Nephron progenitor cell (in vitro differentiated cells): ENCODE results near the gene HERC5.

Experiments
- DNase-seq: peaks from one replicate; pipeline ENCODE4 v3.0.0; 2021
- H3K27ac Mint-ChIP-seq: 2 replicates; pipeline ENCODE4 v1.8.0; 2021; ENCODE audit warnings: mild to moderate bottlenecking, moderate library complexity, mixed read lengths
- H3K27me3 Mint-ChIP-seq: 2 replicates; pipeline ENCODE4 v1.8.0; 2021; ENCODE audit warnings: mild to moderate bottlenecking, low read depth, mixed read lengths; ENCODE audit not compliant: poor library complexity
- H3K36me3 Mint-ChIP-seq: 2 replicates; pipeline ENCODE4 v1.8.0; 2021; ENCODE audit warnings: low read depth, mixed read lengths
- H3K4me1 Mint-ChIP-seq: 2 replicates; pipeline ENCODE4 v1.8.0; 2021; ENCODE audit warnings: mixed read lengths
- H3K4me3 Mint-ChIP-seq: 2 replicates; pipeline ENCODE4 v1.8.0; 2021; ENCODE audit warnings: mild to moderate bottlenecking, moderate library complexity, mixed read lengths
- H3K9me3 Mint-ChIP-seq: 2 replicates; pipeline ENCODE4 v1.8.0; 2021; ENCODE audit warnings: mild to moderate bottlenecking, moderate library complexity, mixed read lengths
- TF ChIP-seq, protein P1 (sequence below): fragments of 200-600 bp; sonication (generic); IDR thresholded peaks from 2 replicates; pipeline ENCODE4 v1.5.0; 2021; ENCODE audit warnings: antibody characterized with exemption

The HERC5 gene

DNA sequence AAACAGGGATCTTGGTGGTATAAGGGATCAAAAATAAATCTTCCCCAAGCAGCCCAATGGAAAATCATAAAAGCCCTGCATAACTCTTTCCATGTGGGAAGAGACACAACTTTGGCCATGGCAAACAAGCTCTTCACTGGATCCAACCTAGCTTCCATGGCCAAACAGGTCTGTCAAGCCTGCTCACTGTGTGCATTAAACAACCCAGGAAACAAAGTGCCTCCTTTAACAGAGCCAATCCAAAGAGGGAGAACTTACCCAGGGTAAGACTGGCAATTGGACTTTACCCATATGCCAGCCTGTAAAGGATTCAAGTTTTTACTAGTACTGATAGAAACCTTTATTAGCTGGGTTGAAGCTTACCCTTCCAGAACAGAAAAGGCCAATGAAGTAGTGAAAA, 7.6 kb upstream of the HERC5 start:
- H3K27me3 Mint-ChIP-seq = peaks cover 3% of the 10 kb centered on the region
- no peak overlapping the region for H3K4me3 Mint-ChIP-seq
- peaks cover 6% of the 10 kb centered on the region for H3K9me3 Mint-ChIP-seq
- no peak for DNase-seq
- peaks cover 5% of the 10 kb centered on the region for H3K36me3 Mint-ChIP-seq
- H3K4me1 Mint-ChIP-seq = no peaks in the 10 kb centered on the region
- TF ChIP-seq, protein P1, sequence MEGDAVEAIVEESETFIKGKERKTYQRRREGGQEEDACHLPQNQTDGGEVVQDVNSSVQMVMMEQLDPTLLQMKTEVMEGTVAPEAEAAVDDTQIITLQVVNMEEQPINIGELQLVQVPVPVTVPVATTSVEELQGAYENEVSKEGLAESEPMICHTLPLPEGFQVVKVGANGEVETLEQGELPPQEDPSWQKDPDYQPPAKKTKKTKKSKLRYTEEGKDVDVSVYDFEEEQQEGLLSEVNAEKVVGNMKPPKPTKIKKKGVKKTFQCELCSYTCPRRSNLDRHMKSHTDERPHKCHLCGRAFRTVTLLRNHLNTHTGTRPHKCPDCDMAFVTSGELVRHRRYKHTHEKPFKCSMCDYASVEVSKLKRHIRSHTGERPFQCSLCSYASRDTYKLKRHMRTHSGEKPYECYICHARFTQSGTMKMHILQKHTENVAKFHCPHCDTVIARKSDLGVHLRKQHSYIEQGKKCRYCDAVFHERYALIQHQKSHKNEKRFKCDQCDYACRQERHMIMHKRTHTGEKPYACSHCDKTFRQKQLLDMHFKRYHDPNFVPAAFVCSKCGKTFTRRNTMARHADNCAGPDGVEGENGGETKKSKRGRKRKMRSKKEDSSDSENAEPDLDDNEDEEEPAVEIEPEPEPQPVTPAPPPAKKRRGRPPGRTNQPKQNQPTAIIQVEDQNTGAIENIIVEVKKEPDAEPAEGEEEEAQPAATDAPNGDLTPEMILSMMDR = no peak
- no peak overlapping the region for H3K27ac Mint-ChIP-seq

DNA sequence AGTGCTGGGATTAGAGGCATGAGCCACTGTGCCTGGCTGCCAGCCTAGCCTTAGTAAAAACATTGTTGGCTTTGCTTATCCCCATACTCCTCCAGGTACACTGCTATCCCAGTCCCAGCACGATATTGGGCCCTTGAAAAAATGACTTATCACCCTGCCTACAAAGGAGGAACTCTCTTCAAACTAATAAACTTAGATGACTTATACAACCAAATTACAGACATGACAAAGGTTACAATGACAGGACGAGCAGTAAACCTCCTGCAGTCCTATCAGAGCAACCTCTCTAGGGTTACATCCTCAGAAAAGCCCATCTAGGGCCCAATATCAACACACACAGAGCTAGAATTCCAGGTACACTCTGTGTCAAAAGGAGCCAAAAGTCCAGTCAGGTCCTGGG, 5.7 kb upstream of the HERC5 start:
- H3K27ac Mint-ChIP-seq = no peak overlapping the region
- TF ChIP-seq, protein P1 = no peak
- peaks cover 6% of the 10 kb centered on the region for H3K27me3 Mint-ChIP-seq
- H3K4me1 Mint-ChIP-seq = no peaks in the 10 kb centered on the region
- H3K4me3 Mint-ChIP-seq = no peak overlapping the region
- H3K9me3 Mint-ChIP-seq = peaks cover 6% of the 10 kb centered on the region
- peaks cover 5% of the 10 kb centered on the region for H3K36me3 Mint-ChIP-seq
- no peak for DNase-seq

DNA sequence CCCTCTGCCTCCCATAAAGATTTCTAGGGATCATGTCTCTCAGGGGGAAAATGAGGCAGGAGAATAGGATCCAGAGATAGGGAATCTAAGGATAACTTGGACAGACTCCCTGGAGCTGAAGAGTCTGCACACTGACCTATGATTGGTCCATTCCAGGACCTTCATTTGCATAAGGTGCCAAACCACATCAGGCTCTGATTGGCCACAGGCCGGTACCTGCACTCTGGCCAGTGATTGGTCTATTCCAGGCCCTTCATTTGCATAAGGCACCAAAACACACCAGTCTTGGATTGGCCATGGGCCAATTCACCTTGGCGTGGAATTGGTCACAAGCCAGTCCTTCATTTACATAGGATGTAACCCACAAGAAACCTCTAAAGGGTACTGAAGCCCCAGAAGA, 4.0 kb upstream of the HERC5 start:
- peaks cover 12% of the 10 kb centered on the region for H3K9me3 Mint-ChIP-seq
- peaks cover 5% of the 10 kb centered on the region for H3K4me1 Mint-ChIP-seq
- no peak overlapping the region for H3K4me3 Mint-ChIP-seq
- DNase-seq = no peak
- H3K27me3 Mint-ChIP-seq = peaks cover 20% of the 10 kb centered on the region
- TF ChIP-seq, protein P1 = no peak
- peaks cover 5% of the 10 kb centered on the region for H3K36me3 Mint-ChIP-seq
- no peak overlapping the region for H3K27ac Mint-ChIP-seq

DNA sequence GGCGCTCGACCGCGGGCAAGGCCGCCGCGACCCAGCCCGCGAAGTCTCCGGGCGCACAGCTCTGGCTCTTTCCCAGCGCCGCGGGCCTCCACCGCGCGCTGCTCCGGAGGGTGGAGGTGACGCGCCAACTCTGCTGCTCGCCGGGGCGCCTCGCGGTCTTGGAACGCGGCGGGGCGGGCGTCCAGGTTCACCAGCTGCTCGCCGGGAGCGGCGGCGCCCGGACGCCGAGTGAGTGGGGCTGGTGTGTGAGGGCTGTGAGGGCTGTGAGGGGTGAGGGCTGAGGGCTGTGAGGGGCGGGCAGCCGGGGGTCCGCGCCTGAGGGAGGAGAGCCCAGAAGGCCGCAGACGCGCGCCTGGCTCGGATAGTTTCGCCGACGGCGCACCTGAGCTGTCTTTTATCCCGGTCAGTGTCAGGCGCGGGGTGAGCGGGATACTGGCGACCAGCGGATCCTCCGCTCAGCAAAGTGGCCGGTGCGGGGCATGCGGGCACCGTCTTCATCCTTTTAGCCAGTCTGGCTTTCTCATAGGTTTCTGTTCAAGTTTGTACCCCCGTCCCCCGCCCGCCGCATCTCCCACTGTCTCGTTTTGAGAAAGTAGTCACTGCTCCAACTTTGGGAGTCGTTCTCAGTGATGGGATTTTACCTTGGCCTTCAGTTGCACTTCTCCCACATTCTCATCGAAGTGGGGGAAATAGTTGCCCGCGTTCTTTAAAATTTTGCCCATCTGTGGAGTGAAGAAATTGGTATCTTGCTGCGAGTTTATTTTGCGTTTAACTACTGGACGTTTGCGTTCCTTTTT, 586 bp downstream of the HERC5 start:
- H3K36me3 Mint-ChIP-seq = peaks cover 5% of the 10 kb centered on the region
- TF ChIP-seq, protein P1 = no peak
- peaks cover 12% of the 10 kb centered on the region for H3K9me3 Mint-ChIP-seq
- H3K4me3 Mint-ChIP-seq = peak overlapping the region; percentile 88
- H3K27me3 Mint-ChIP-seq = peaks cover 50% of the 10 kb centered on the region
- H3K4me1 Mint-ChIP-seq = peaks cover 5% of the 10 kb centered on the region
- peak; percentile 68 for DNase-seq
- no peak overlapping the region for H3K27ac Mint-ChIP-seq

DNA sequence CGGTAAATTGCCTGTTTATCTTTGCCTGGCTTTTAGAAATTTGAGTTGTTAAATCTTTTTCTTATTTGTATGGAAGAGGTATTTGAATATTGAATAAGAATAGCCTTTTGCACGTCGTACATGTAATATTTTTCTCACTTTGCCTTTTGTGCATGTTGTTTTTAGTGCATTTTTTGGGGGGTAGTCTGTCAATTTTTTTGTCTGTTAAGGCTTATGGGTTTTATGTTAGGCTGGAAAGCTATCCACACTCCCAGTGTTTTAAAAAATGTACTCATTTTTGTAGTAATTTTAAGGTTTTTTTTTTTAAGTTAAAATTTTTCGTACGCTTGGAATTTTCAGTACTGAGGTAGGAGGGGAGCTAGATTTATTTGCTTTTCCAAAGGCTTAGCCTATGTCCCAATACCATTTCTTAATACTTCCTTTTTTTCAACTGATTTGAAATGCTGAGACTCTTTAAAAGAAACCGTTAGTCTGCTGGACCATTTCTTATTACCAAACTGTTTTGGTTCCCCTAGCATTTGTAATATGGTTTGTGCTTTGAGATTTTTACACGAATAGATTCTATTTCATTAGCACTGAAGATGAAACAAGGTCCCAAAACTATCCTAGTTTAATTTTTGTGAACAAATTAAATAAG, 1.3 kb downstream of the HERC5 start:
- no peak for DNase-seq
- TF ChIP-seq, protein P1 = no peak
- H3K4me3 Mint-ChIP-seq = peak overlapping the region; percentile 88
- peaks cover 9% of the 10 kb centered on the region for H3K9me3 Mint-ChIP-seq
- H3K27ac Mint-ChIP-seq = no peak overlapping the region
- peaks cover 5% of the 10 kb centered on the region for H3K4me1 Mint-ChIP-seq
- peaks cover 50% of the 10 kb centered on the region for H3K27me3 Mint-ChIP-seq
- H3K36me3 Mint-ChIP-seq = peaks cover 5% of the 10 kb centered on the region
